Subcutaneous abdominal adipose tissue (tissue), 5 donors: ENCODE results near the gene C17orf75.

Experiments used
- H3K27ac ChIP-seq: one replicate; pipeline ENCODE4 v1.7.0; 2013; ENCODE audit warnings: low read depth, mild to moderate bottlenecking, inconsistent platforms, low read length, moderate library complexity
- H3K27me3 ChIP-seq, 5 donors: one replicate each; pipeline ENCODE4 v1.7.0; 2013; ENCODE audit warnings: low read length in 5 of 5, inconsistent platforms in 1 of 5; ENCODE audit not compliant: control insufficient read depth in 5 of 5, insufficient read depth in 4 of 5
- H3K36me3 ChIP-seq, 5 donors: one replicate each; pipeline ENCODE4 v1.7.0; 2013; ENCODE audit warnings: low read length in 5 of 5; ENCODE audit not compliant: control insufficient read depth in 5 of 5, insufficient read depth in 5 of 5
- H3K4me1 ChIP-seq, 5 donors: one replicate each; pipeline ENCODE4 v1.7.0; 2013; ENCODE audit warnings: low read length in 5 of 5, mild to moderate bottlenecking in 3 of 5, moderate library complexity in 1 of 5; ENCODE audit not compliant: control insufficient read depth in 5 of 5, insufficient read depth in 5 of 5
- H3K4me3 ChIP-seq, 5 donors: one replicate each; pipeline ENCODE4 v1.7.0; 2013; ENCODE audit warnings: low read length in 5 of 5, low read depth in 1 of 5
- H3K9ac ChIP-seq, 5 donors: one replicate each; pipeline ENCODE4 v1.7.0; 2013; ENCODE audit warnings: low read length in 5 of 5, mild to moderate bottlenecking in 4 of 5, moderate library complexity in 3 of 5
- H3K9me3 ChIP-seq, 5 donors: one replicate each; pipeline ENCODE4 v1.7.0; 2013; ENCODE audit warnings: low read length in 5 of 5; ENCODE audit not compliant: control insufficient read depth in 5 of 5
- donor health status: healthy.
- donor health status: healthy.
- donor health status: healthy.
- donor health status: healthy.
- donor health status: healthy.

Gene C17orf75

GRCh38 chr17:32283745-32284201, 58.2 kb downstream of the C17orf75 start:
- peaks cover 0 to 21% (median 4%) of the 10 kb centered on the region in 5 donors for H3K4me1 ChIP-seq
- H3K27me3 ChIP-seq, result peaks cover 0 to 12% (median 3%) of the 10 kb centered on the region in 5 donors
- H3K36me3 ChIP-seq, result no peaks in the 10 kb centered on the region

DNA sequence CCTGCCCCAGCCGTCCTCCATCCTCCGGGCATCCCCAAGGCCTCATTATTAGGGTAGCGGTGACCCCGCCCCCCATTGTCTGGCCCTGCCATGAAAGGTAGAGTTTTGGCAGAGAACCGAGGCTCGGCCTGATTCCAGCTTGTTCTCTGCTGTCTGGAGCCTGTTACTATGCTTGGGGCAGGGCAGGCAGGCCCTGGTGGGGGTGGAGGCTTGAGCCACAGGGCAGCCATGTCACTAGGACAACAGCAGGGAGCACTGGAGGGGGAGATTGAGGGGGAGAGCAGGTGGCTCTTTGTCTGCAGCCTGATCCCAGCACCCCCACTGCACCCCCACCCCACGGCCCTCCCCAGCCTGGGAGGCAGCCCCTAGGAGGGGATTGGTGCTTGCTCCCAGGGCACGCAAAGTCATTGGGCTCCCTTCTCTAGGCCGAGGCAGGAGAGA, 60.9 kb downstream of the C17orf75 start:
- Histone ChIP-seq H3K27me3 (peaks cover 0 to 12% (median 3%) of the 10 kb centered on the region in 5 donors), H3K36me3 (no peaks in the 10 kb centered on the region), H3K27ac (no peak overlapping the region), H3K4me1 (peaks cover 0 to 15% (median 8%) of the 10 kb centered on the region in 5 donors), H3K4me3 (no peak overlapping the region), H3K9ac (no peak overlapping the region), H3K9me3 (no peaks in the 10 kb centered on the region)

More at GRCh38 chr17:32283745-32284201, 58.2 kb downstream of the C17orf75 start:
- no peaks in the 10 kb centered on the region for H3K9me3 ChIP-seq
- no peak overlapping the region for H3K27ac ChIP-seq
- no peak overlapping the region for H3K9ac ChIP-seq
- H3K4me3 ChIP-seq, result peak overlapping the region in 1 of 5 donors; percentile 13

GRCh38 chr17:32279891-32280716, 61.9 kb downstream of the C17orf75 start:
- Histone ChIP-seq H3K27ac (no peak overlapping the region), H3K4me1 (peaks cover 0 to 18% (median 8%) of the 10 kb centered on the region in 5 donors), H3K9ac (no peak overlapping the region), H3K36me3 (no peaks in the 10 kb centered on the region), H3K4me3 (no peak overlapping the region), H3K9me3 (no peaks in the 10 kb centered on the region), H3K27me3 (peaks cover 0 to 18% (median 6%) of the 10 kb centered on the region in 5 donors)

GRCh38 chr17:32278815-32279214, 63.2 kb downstream of the C17orf75 start:
- H3K4me3 ChIP-seq, result no peak overlapping the region
- H3K27me3 ChIP-seq, result peaks cover 3 to 12% (median 9%) of the 10 kb centered on the region in 5 donors
- H3K9ac ChIP-seq, result no peak overlapping the region
- H3K9me3 ChIP-seq, result no peaks in the 10 kb centered on the region
- peaks cover 0 to 20% (median 8%) of the 10 kb centered on the region in 5 donors for H3K4me1 ChIP-seq
- H3K27ac ChIP-seq, result no peak overlapping the region
- no peaks in the 10 kb centered on the region for H3K36me3 ChIP-seq
